H9 (cell line): ENCODE data around the gene ANKH. TPM values are rescaled to one million over a fixed set of nuclear protein-coding genes. Genes with fewer than 3 reads are reported as not detected.

Source experiments
- DNase-seq: peaks from one replicate; pipeline ENCODE4 v3.0.0-alpha.2; 2017
- H2AFZ ChIP-seq: one replicate; pipeline ENCODE4 v1.6.1; 2013; ENCODE audit warnings: mild to moderate bottlenecking, low read length, control low read depth, moderate library complexity
- H2AK5ac ChIP-seq: 2 replicates; pipeline ENCODE4 v1.6.1; 2013; ENCODE audit warnings: low read length, control low read depth, mixed read lengths; ENCODE audit not compliant: insufficient read length
- H2BK120ac ChIP-seq: one replicate; pipeline ENCODE4 v1.6.1; 2013; ENCODE audit warnings: low read depth, mild to moderate bottlenecking, low read length, control low read depth, inconsistent platforms; ENCODE audit not compliant: poor library complexity, severe bottlenecking
- H2BK12ac ChIP-seq: 2 replicates; pipeline ENCODE4 v1.6.1; 2013; ENCODE audit warnings: low read length, control low read depth, mixed read lengths, low read depth; ENCODE audit not compliant: insufficient read length
- H2BK15ac ChIP-seq: 2 replicates; pipeline ENCODE4 v1.6.1; 2013; ENCODE audit warnings: low read depth, low read length, control low read depth
- H2BK20ac ChIP-seq: one replicate; pipeline ENCODE4 v1.6.1; 2013; ENCODE audit warnings: low read depth, mild to moderate bottlenecking, low read length, control low read depth, inconsistent platforms; ENCODE audit not compliant: poor library complexity, severe bottlenecking
- H2BK5ac ChIP-seq: 2 replicates; pipeline ENCODE4 v1.6.1; 2013; ENCODE audit warnings: low read length, control low read depth, mixed read lengths; ENCODE audit not compliant: insufficient read length
- H3K14ac ChIP-seq: 2 replicates; pipeline ENCODE4 v1.6.1; 2013; ENCODE audit warnings: low read length, control low read depth; ENCODE audit not compliant: insufficient read depth
- H3K18ac ChIP-seq: 2 replicates; pipeline ENCODE4 v1.6.1; 2013; ENCODE audit warnings: low read depth, mild to moderate bottlenecking, mixed read lengths, low read length, control low read depth; ENCODE audit not compliant: insufficient read length
- H3K23ac ChIP-seq: 2 replicates; pipeline ENCODE4 v1.6.1; 2013; ENCODE audit warnings: low read length, control low read depth, mixed read lengths, low read depth; ENCODE audit not compliant: insufficient read length
- H3K23me2 ChIP-seq: 2 replicates; pipeline ENCODE4 v1.6.1; 2013; ENCODE audit warnings: low read depth, mild to moderate bottlenecking, mixed read lengths, low read length, control low read depth; ENCODE audit not compliant: insufficient read length, poor library complexity, severe bottlenecking
- H3K27ac ChIP-seq: 2 replicates; pipeline ENCODE4 v1.5.1; 2013; ENCODE audit warnings: low read length, control low read depth, mixed read lengths, low read depth; ENCODE audit not compliant: insufficient read length
- H3K27me3 ChIP-seq: 2 replicates; pipeline ENCODE4 v1.6.1; 2013; ENCODE audit warnings: low read length, control low read depth, inconsistent platforms; ENCODE audit not compliant: insufficient read depth
- H3K4ac ChIP-seq: 2 replicates; pipeline ENCODE4 v1.6.1; 2013; ENCODE audit warnings: low read depth, mild to moderate bottlenecking, control low read depth, inconsistent platforms, low read length, moderate library complexity
- H3K4me1 ChIP-seq: 2 replicates; pipeline ENCODE4 v1.6.1; 2013; ENCODE audit warnings: low read length, control low read depth, inconsistent platforms; ENCODE audit not compliant: insufficient read depth
- H3K4me2 ChIP-seq: 2 replicates; pipeline ENCODE4 v1.6.1; 2013; ENCODE audit warnings: low read length, control low read depth, mixed read lengths; ENCODE audit not compliant: insufficient read length, insufficient read depth
- H3K56ac ChIP-seq: 2 replicates; pipeline ENCODE4 v1.6.1; 2013; ENCODE audit warnings: low read depth, mild to moderate bottlenecking, mixed read lengths, low read length, control low read depth; ENCODE audit not compliant: insufficient read length
- H3K79me1 ChIP-seq: 2 replicates; pipeline ENCODE4 v1.6.1; 2013; ENCODE audit warnings: low read depth, mild to moderate bottlenecking, moderate library complexity, low read length, control low read depth, inconsistent platforms; ENCODE audit not compliant: insufficient read depth, poor library complexity, severe bottlenecking
- H3K79me2 ChIP-seq: 2 replicates; pipeline ENCODE4 v1.6.1; 2013; ENCODE audit warnings: low read length, control low read depth, inconsistent platforms; ENCODE audit not compliant: insufficient read depth
- H3K9ac ChIP-seq: 2 replicates; pipeline ENCODE4 v1.6.1; 2013; ENCODE audit warnings: low read length, control low read depth, mixed read lengths; ENCODE audit not compliant: insufficient read length; ENCODE audit errors: extremely low read depth
- H3K9me3 ChIP-seq: one replicate; pipeline ENCODE4 v1.6.1; 2013; ENCODE audit warnings: low read depth, low read length, inconsistent platforms; ENCODE audit not compliant: control insufficient read depth
- H3T11ph ChIP-seq: one replicate; pipeline ENCODE4 v1.6.1; 2013; ENCODE audit warnings: mild to moderate bottlenecking, low read length, control low read depth, inconsistent platforms
- H4K20me1 ChIP-seq: one replicate; pipeline ENCODE4 v1.6.1; 2013; ENCODE audit not compliant: control insufficient read depth, insufficient read length, insufficient read depth
- H4K5ac ChIP-seq: 2 replicates; pipeline ENCODE4 v1.6.1; 2013; ENCODE audit warnings: low read depth, mild to moderate bottlenecking, mixed read lengths, low read length, control low read depth; ENCODE audit not compliant: insufficient read length
- H4K8ac ChIP-seq: replicated peaks from 2 replicates; pipeline ENCODE4 v1.6.1; 2013; ENCODE audit warnings: low read length, control low read depth, mixed read lengths, low read depth; ENCODE audit not compliant: insufficient read length
- H4K91ac ChIP-seq: 2 replicates; pipeline ENCODE4 v1.6.1; 2013; ENCODE audit warnings: low read depth, mild to moderate bottlenecking, moderate library complexity, mixed read lengths, low read length, control low read depth; ENCODE audit not compliant: insufficient read length
- H3K27ac Mint-ChIP-seq, 3 experiments: 2 replicates in 2 of 3; 3 replicates in 1 of 3; pipeline ENCODE4 v1.8.0; 2020 to 2021; ENCODE audit warnings: mixed read lengths in 3 of 3, mild to moderate bottlenecking in 1 of 3, moderate library complexity in 1 of 3
- H3K27me3 Mint-ChIP-seq: 2 replicates; pipeline ENCODE4 v1.8.0; 2021; ENCODE audit warnings: low read depth, mild to moderate bottlenecking, moderate library complexity, mixed read lengths
- H3K36me3 Mint-ChIP-seq, 3 experiments: 2 replicates in 2 of 3; 3 replicates in 1 of 3; pipeline ENCODE4 v1.8.0; 2020 to 2021; ENCODE audit warnings: low read depth in 3 of 3, mixed read lengths in 3 of 3; ENCODE audit not compliant: insufficient read depth in 1 of 3
- H3K4me1 Mint-ChIP-seq, 2 experiments: 2 replicates each; pipeline ENCODE4 v1.8.0; 2020; ENCODE audit warnings: mixed read lengths in 2 of 2
- H3K4me3 Mint-ChIP-seq, 2 experiments: 2 replicates in 1 of 2; 3 replicates in 1 of 2; pipeline ENCODE4 v1.8.0; 2020 to 2021; ENCODE audit warnings: mild to moderate bottlenecking in 2 of 2, mixed read lengths in 2 of 2, moderate library complexity in 1 of 2
- H3K9me3 Mint-ChIP-seq, 2 experiments: 2 replicates in 1 of 2; 3 replicates in 1 of 2; pipeline ENCODE4 v1.8.0; 2020; ENCODE audit warnings: mild to moderate bottlenecking in 2 of 2, mixed read lengths in 2 of 2, moderate library complexity in 1 of 2
- CTCF ChIP-seq: fragments of 200-600 bp; sonication (generic); conservative IDR thresholded peaks from 3 replicates; pipeline ENCODE4 v1.8.0; 2021; ENCODE audit warnings: antibody characterized with exemption, mild to moderate bottlenecking
- WGBS: extraction: QIAGEN DNeasy Blood & Tissue Kit; methylation state at CpG from one replicate; pipeline ENCODE4 v1.1.7; 2013; ENCODE audit warnings: missing lambda C conversion rate, low lambda C conversion rate, mixed read lengths; ENCODE audit not compliant: insufficient read length; ENCODE audit errors: extremely low coverage; 5-methylcytosine and 5-hydroxymethylcytosine counted together
- total RNA-seq: library from RNA; stranded (reverse); gene quantifications from 2 replicates; pipeline ENCODE4 v1.2.1, GENCODE V29; 2021

ANKH gene
- total RNA-seq, 1 experiment from 2014 or later = 9.6 TPM

- Histone ChIP-seq H2BK120ac (no peak overlapping the region), H2BK5ac (no peak overlapping the region), H3K18ac (no peak overlapping the region), H4K5ac (no peak overlapping the region), H2BK15ac (no peak overlapping the region), H4K91ac (no peak overlapping the region), H3K56ac (no peak overlapping the region), H3K27me3 (no peaks in the 10 kb centered on the region), H3T11ph (no peak overlapping the region), H2AK5ac (no peak overlapping the region), H4K8ac (no peak overlapping the region), H3K27ac (no peak overlapping the region), H2BK20ac (no peak overlapping the region), H3K23me2 (no peaks in the 10 kb centered on the region), H3K79me2 (no peaks in the 10 kb centered on the region), H3K79me1 (no peaks in the 10 kb centered on the region), H3K4me1 (peaks cover 3% of the 10 kb centered on the region; the same call in 1 of the 2 replicates), H3K14ac (no peak overlapping the region; the same call in 1 of the 2 replicates), H2BK12ac (no peak overlapping the region), H3K4ac (no peak overlapping the region), H3K4me2 (no peak overlapping the region), H3K9ac (no peak overlapping the region), H3K23ac (no peak overlapping the region), H3K9me3 (no peaks in the 10 kb centered on the region), H2AFZ (no peak overlapping the region), H4K20me1 (no peaks in the 10 kb centered on the region)
- DNase-seq = no peak
- WGBS = no CpG with 5 or more reads among the region's 5 CpGs
- no peak for TF ChIP-seq CTCF
- Mint-ChIP-seq H3K27me3 (no peaks in the 10 kb centered on the region), H3K9me3 (no peaks in the 10 kb centered on the region), H3K27ac (no peak overlapping the region), H3K36me3 (no peaks in the 10 kb centered on the region; a peak in 1 of 7 replicates), H3K4me3 (no peak overlapping the region), H3K4me1 (peaks cover 9 to 10% of the 10 kb centered on the region in 2 experiments)
Measured at GRCh38 chr5:14750712-14751111, 120.9 kb downstream of the ANKH start.
